K562 (cell line): ENCODE measurements around the gene TTLL10. TPM values are rescaled to one million over a fixed set of nuclear protein-coding genes. Genes with fewer than 3 reads are reported as not detected.

ENCODE experiments used
- ATF2 ChIP-seq: sonication (generic); formaldehyde crosslinking; IDR thresholded peaks from 2 replicates; pipeline ENCODE4 v1.8.1; 2022; ENCODE audit warnings: missing genetic modification reagents
- CREM ChIP-seq: IDR thresholded peaks from 2 replicates; pipeline ENCODE4 v1.6.1; 2014; ENCODE audit warnings: antibody characterized with exemption, low read depth
- ETV6 ChIP-seq, 3 experiments: fragments of 150-350 bp in 1 of 3; sonication (generic) in 1 of 3; formaldehyde crosslinking in 1 of 3; IDR thresholded peaks; 2 replicates each; pipeline versions ENCODE4 v1.6.1 to v1.8.0; 2014 to 2022; ENCODE audit warnings: borderline replicate concordance in 2 of 3, low read depth in 2 of 3, antibody characterized with exemption in 1 of 3, low read length in 1 of 3, mild to moderate bottlenecking in 1 of 3, missing genetic modification reagents in 1 of 3
- NR3C1 ChIP-seq: sonication (generic); formaldehyde crosslinking; IDR thresholded peaks from 2 replicates; pipeline ENCODE4 v1.8.1; 2022; ENCODE audit warnings: missing genetic modification reagents
- ZNF407 ChIP-seq: fragments of 450-650 bp; IDR thresholded peaks from 2 replicates; pipeline ENCODE4 v1.6.1; 2016; ENCODE audit warnings: low read depth
- polyA plus RNA-seq, 8 experiments: library from polyadenylated mRNA; depleted of rRNA in 4 of 8; stranded (reverse) in 5 of 8; unstranded in 3 of 8; fragments of >200 nt; fragmentation: Nextera tagmentation in 2 of 8; fragmentation: Illumina TruSeq in 1 of 8; extraction: Ambion mirVana in 2 of 8; extraction: Trizol in 1 of 8; gene quantifications; 2 replicates each; pipeline versions ENCODE4 v1.2.1 to v1.2.3, GENCODE V29; 2011 to 2014; ENCODE audit warnings: inconsistent platforms in 1 of 8, missing spikeins in 1 of 8
- total RNA-seq, 7 experiments: library from RNA; depleted of rRNA in 6 of 7; stranded (reverse); fragments of >200 nt in 6 of 7; fragmentation: Illumina TruSeq in 2 of 7; extraction: Trizol in 2 of 7; gene quantifications; 2 replicates each; pipeline versions ENCODE4 v1.2.1 to v1.2.3, GENCODE V29; 2011 to 2021; ENCODE audit warnings: low replicate concordance in 1 of 7
- TF ChIP-seq, protein P1 (sequence below): sonication (generic); formaldehyde crosslinking; IDR thresholded peaks from 2 replicates; pipeline ENCODE4 v1.8.0; 2022; ENCODE audit warnings: missing genetic modification reagents, mild to moderate bottlenecking, moderate library complexity, borderline replicate concordance
- TF ChIP-seq, protein P2 (sequence below), 2 experiments: IDR thresholded peaks; 2 replicates each; pipeline ENCODE4 v1.6.1; 2011; ENCODE audit warnings: borderline replicate concordance in 1 of 2, control low read depth in 1 of 2, low read depth in 1 of 2, low read length in 1 of 2, mild to moderate bottlenecking in 1 of 2, mixed read lengths in 1 of 2, moderate library complexity in 1 of 2; ENCODE audit not compliant: insufficient read depth in 1 of 2, insufficient read length in 1 of 2, poor library complexity in 1 of 2, severe bottlenecking in 1 of 2; ENCODE audit errors: extremely low read depth in 1 of 2
- TF ChIP-seq, protein P3 (sequence below): sonication (generic); formaldehyde crosslinking; IDR thresholded peaks from 2 replicates; pipeline ENCODE4 v1.9.0; 2022; ENCODE audit warnings: mild to moderate bottlenecking, missing genetic modification reagents
- TF ChIP-seq, protein P4 (sequence below): fragments of 250-450 bp; sonication (Bioruptor Pico); IDR thresholded peaks from 2 replicates; pipeline ENCODE4 v1.5.0; 2021

The TTLL10 gene
- total and polyA plus RNA-seq, 9 of the 15 experiments (the other 6 are each of a cell fraction or from before 2014, with no cell fraction given) = not detected

DNA sequence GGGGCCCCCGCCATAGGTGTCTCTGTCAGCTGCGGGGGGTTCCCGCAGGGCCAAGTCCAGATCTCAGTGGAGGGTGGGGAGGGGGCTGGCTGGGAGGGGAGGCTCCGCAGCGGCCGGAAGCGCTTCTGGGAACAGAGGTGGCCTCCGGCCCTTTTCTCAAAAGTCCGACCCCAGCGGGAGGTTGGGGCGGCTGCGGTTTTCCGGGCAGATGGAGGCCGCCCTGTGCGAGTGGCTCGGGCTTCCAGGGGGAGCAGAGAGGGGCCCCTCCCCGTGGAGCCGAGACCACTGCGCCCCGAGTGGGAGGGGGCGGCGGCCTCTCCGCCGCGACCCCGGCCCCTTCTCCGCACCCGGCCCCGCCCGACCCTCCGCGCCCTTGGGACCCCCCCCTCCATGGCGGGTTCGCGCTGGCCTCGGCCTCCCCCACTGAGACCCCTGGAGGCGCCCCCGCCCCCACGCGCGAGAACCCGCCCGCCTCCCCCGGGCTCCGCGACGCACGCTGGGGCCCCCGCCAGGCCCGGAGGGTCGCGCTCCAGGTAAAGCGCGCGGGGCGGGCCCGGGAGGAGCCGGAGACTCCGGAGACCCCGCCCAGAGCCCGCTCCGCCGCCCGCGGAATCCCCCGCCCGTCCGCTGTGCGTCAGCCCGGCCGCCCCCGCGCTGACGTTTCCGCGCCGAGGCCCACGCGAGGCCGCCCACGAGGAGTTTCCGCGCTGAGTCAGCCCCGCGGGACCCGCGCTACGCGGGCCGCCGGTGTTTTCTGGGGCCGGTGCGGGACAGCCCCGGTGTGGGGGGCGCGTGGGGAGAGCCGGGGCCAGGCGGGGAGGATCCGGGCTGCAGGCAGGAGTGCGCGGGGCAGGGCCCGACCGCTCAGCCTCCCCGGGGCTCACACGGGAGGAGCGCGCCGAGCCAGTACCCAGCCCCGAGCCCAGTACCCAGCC lies 27.5 kb downstream of the TTLL10 start (continued):
- TF ChIP-seq NR3C1 (CRISPR knock-in tag) = 0 out of 2 replicates have a peak, but pooled peaks have one; percentile 34
- TF ChIP-seq, protein P1, sequence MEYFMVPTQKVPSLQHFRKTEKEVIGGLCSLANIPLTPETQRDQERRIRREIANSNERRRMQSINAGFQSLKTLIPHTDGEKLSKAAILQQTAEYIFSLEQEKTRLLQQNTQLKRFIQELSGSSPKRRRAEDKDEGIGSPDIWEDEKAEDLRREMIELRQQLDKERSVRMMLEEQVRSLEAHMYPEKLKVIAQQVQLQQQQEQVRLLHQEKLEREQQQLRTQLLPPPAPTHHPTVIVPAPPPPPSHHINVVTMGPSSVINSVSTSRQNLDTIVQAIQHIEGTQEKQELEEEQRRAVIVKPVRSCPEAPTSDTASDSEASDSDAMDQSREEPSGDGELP = peak; percentile 19; the same call in 1 of the 2 replicates
- TF ChIP-seq CREM = peak; percentile 95
- TF ChIP-seq, protein P2, sequence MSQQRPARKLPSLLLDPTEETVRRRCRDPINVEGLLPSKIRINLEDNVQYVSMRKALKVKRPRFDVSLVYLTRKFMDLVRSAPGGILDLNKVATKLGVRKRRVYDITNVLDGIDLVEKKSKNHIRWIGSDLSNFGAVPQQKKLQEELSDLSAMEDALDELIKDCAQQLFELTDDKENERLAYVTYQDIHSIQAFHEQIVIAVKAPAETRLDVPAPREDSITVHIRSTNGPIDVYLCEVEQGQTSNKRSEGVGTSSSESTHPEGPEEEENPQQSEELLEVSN (IDR thresholded peaks at IDR 0.05; ENCODE audit: borderline replicate concordance in 1 of 2, extremely low read depth in 1 of 2, insufficient read depth in 1 of 2, insufficient read length in 1 of 2, low read depth in 1 of 2, low read length in 1 of 2, poor library complexity in 1 of 2, severe bottlenecking in 1 of 2) = peak; percentile 42 to 90
- TF ChIP-seq, protein P3, sequence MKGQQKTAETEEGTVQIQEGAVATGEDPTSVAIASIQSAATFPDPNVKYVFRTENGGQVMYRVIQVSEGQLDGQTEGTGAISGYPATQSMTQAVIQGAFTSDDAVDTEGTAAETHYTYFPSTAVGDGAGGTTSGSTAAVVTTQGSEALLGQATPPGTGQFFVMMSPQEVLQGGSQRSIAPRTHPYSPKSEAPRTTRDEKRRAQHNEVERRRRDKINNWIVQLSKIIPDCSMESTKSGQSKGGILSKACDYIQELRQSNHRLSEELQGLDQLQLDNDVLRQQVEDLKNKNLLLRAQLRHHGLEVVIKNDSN = no peak
- TF ChIP-seq ETV6 (IDR thresholded peaks at IDR 0.05; ENCODE audit: borderline replicate concordance in 1 of 2, low read depth in 2 of 2, low read length in 1 of 2) = no peak
- no peak for TF ChIP-seq ETV6 (CRISPR knock-in tag; IDR thresholded peaks at IDR 0.05; ENCODE audit: borderline replicate concordance)
- TF ChIP-seq ZNF407 = no peak
- TF ChIP-seq ATF2 (CRISPR knock-in tag) = no peak
- TF ChIP-seq, protein P4, sequence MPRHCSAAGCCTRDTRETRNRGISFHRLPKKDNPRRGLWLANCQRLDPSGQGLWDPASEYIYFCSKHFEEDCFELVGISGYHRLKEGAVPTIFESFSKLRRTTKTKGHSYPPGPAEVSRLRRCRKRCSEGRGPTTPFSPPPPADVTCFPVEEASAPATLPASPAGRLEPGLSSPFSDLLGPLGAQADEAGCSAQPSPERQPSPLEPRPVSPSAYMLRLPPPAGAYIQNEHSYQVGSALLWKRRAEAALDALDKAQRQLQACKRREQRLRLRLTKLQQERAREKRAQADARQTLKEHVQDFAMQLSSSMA (CRISPR knock-in tag) = no peak
